8988T (cell line): ENCODE measurements around the gene ALLC.

Source experiments
- DNase-seq: peaks from one replicate; pipeline ENCODE4 v3.0.0; 2011

The ALLC gene

GRCh38 chr2:3641841-3642421 is 16.1 kb upstream of the ALLC start:
- DNase-seq, result no peak

- DNase-seq, result no peak
These were observed 15.3 kb upstream of the ALLC start for GRCh38 chr2:3642521-3643215.

- no peak for DNase-seq
These were observed 14.4 kb upstream of the ALLC start for GRCh38 chr2:3643371-3644245.

DNA sequence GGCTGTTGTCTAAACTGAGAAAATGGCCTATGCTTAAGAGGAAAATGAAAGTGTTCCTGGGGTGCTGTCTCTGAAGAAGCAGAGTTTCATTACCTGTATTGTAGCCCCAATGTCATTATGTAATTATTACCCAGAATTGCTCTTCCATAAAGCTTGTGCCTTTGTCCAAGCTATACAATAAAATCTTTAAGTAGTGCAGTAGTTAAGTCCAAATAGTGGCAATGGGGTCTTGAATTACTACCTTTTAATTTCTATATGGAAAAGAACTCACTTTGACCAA is 13.8 kb upstream of the ALLC start:
- no peak for DNase-seq

DNA sequence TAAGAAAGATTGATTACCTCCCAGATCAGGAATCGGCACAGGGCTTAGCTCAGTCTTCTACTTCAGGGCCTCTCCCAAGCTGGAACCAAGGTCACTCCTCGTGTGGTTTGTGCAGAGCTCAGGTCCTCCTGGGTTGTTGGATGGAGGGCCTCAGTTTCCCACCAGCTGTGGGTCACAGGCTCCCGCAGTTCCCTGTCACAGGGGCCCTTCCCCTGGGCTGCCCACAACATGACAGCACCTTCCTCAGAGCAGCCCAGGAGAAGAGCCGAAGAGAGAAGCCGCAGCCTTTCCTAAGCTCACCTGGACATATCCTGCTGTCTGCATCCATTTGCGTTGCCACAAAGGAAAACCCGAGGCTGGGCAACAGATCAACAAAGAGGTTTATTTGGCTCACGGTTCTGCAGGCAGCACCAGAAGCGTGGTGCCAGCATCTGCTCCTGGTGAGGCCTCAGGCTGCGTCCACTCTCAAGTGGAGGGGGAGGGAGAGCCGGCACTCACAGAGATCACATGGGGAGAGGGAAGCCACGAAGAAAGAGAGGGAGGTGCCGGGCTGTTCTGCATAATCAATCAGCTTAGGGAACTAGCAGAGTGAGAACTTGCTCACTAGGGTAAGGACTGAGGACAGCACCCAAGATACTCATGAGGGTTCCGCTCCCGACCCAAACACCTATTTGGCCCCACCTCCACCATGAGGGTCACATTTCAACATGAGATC is 13.0 kb upstream of the ALLC start:
- no peak for DNase-seq

DNA sequence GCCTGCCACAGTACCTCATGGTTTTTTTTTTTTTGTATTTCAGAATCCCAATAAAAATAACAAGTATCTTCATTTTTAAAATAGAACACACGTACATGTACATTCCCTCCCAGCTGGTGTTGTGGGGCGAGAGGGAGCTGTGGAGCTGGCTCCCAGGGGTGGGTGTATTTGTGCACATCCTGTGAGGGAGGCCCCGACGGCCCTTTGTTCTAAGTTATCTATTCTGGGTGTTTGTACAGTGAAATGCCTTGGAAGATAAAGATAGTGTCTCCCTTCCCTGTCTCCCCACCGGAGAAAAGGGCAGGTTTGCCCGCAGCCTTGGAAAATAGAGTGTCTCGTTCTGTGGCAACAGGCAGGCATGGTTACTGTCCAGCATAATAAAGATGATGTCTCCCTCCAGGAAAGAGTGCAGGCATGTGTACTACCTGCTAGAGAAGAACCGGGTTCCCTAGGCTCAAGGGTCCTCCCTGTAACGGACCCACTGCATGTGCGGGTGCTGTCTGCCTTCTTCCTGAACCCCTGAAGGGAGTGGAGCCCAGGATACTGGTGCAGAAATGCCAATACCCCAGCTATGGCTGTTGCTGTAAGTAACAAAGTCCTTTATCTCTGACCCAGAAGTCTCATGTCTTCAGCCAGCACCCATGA is 12.1 kb upstream of the ALLC start:
- DNase-seq, result no peak

- no peak for DNase-seq
These were observed 11.6 kb upstream of the ALLC start for GRCh38 chr2:3646446-3646845.

GRCh38 chr2:3647246-3647645 is 10.8 kb upstream of the ALLC start:
- no peak for DNase-seq

GRCh38 chr2:3647831-3648651 is 10.0 kb upstream of the ALLC start:
- DNase-seq, result no peak

- no peak for DNase-seq
These were observed 9.3 kb upstream of the ALLC start for GRCh38 chr2:3648652-3649177.

GRCh38 chr2:3649581-3649980 is 8.4 kb upstream of the ALLC start:
- DNase-seq, result no peak

DNA sequence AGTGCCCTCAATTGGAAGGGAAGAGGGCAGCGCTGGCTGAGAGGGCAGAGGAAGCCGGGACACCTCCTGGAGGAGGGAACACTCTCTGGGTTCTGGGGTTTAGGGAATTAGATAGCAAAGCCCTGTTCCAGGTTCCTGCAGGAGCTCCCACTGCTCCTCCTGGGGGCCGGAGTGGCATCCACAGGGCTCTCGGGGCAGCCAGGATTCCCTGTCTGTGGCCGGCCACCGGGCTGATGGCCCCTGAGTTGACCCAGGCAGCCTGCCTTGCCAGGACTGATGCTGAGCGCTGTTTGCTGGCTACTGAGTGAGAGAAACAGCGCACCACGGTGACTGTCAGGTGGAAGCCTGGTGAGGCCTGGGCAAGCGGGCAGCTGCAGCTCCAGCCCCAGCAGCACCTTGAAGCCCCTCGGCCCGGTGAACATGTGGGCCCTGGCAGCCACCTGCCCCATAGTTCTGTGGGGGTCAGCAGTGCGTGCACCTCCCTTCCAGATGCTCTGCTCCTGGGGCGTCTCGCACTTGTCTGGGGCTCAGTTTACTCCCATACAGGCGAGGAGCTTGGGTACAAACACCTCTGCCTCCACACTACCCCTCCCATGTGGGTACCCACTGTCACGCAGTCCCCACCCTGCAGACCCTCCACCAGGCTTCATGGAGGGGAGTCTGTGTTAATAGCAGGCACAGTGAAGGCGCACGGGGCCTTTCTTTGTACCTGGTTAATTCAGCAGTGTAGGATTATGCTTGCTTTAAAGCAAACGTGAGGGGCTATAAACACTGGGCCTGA is 7.7 kb upstream of the ALLC start:
- no peak for DNase-seq

DNA sequence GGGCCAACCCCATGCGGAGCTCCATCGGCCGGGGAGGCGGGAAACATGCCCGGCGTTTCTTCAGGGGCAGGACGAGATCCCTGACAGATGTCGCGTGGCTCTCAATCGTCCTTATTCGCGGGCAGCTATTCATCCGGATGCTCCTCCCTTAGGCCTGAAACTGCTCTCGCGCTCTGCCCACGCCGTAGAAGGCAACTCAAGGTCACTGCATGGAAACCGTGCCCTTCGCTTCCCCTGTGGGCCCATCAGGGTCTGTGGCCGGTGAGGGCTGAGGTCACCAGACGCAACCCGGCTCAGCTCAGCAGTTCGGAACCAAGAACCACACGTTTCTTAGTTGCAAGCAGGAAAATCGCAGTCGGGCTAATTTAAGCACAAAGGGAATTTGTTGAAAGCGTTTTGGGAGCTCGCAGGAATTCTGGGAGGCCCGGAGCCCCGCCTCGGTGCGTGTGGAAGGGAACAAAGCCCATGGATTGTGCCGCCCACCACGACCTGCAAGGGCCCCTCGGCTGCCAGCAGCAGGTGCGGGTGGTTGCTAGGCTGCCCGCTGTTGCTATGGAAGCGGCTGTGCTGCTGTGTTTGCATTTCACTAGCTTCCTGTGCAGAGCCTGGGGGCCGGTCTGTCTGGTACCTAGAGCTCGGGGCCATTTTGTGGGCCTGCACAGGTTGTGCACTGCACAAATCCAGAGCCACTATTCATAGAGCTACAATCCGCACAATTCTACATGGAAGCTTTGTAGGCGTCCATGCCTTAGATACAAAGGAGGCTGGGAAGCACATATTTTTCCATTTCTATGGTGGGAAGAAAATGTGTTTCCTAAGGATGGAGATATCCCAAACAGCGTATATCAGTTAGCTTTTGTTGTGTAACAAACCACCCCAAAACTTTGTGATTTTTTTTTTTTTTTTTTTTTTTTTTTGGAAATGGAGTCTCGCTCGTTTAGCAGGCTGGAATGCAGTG is 6.0 kb upstream of the ALLC start:
- no peak for DNase-seq

DNA sequence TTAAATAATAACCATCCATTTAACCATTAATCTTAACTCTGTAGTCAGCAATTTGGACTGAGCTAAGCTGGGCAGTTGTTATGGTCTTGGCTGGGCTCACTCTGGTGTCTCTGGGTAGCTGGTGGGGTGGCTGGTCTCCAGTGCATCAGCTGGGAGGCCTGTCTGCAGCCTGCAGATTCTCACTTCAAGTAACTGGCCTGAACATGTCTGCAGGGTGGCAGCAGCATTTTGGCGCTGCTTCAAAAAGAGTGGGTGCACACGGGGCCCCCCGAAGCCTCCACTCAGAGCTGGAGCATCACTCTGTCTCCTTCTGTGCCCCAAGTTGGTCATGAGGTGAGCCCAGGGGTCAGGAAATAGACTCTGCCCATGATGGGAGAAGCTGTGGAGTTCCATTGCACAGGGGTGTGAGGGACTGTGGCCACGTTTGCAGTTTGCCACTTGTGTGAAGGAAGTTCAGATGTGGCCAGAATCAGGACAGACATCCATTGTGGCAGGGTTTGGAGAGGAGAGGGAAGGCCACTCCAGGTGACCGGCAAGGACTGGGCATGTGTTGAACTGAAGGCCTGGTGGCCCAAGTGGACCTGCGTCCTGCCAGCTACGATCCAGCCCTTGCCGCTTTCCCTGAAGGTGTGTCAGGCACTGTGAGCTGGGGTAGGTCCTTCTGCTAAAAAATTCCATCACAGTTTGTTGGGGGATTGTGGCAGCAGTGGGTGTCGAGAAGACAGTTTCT is 4.9 kb upstream of the ALLC start:
- DNase-seq, result no peak

DNA sequence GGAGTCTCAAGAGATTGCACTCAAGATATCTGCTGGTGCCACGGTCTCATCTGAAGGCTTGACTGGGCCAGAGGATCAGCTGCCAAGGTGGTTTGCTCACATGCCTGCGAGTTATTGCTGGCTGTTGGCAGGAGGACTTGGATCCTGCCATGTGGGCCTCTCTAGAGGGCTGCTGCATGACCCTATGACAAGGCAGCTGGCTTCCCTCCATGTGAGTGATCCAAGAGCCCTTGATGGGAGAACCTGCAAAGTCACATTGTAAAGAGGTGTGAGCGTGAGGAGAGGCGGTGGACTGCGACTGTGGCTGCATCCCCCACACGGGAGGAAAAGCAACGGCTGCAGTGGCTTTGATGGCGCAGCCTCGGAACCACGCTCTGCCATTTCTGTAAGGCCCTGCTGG is 4.0 kb upstream of the ALLC start:
- DNase-seq, result no peak

GRCh38 chr2:3654531-3655225 is 3.3 kb upstream of the ALLC start:
- no peak for DNase-seq

DNA sequence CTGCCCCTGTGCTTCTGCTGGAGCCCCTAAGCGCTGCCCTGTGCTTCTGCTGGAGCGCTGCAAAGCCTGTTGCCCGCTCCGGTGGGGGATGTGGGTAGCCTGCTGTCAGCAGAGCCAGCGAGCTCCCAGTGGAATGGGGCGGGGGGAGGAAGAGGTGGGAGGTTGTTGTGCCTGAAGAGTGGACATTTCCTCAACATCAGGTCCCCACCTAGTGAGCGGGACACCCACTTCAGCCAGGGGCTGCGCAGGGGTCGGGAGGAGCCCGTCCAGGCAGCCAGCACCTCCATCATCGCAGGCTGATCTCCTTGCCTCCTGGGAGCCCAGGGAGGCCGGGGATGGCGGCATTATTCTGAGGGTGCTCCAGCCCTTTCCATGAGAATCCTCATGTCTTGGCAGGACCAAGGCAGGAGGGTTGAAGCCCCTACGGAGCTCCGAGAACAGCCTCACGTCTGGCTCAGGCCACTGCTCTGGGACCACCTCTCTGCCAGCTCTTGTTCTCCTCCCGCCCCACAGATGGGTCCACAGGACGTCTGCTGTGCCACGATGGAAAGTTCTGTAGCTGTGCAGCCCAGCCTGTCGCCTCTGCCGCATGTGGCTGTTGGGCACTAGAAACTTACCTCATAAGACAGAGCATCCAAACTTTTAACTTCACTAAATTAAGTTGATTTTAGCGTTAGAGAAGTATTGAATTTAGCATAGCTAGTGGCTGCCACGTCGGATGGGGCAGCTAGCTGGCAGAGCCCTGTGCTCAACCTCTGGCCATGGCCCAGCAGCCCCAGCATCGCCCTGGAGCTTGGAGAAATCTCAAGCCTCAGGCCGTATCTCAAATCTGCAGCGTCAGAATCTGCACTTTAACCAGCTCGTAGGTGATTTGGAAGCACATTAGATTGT is 1.9 kb upstream of the ALLC start:
- DNase-seq, result no peak
